Nucleus accumbens (tissue), 56 donors: Measurements from ENCODE around the gene CACNA2D2.
"Not testable (repeated sequence)": the region's sequence is repeated elsewhere in the genome, so short reads cannot be mapped to it uniquely, and the experiment has no call there.

ENCODE experiments used
- DNase-seq, 56 donors: peaks; one replicate each; lab custom pipeline; 2025; lab: John Stamatoyannopoulos, UW

The CACNA2D2 gene

DNA sequence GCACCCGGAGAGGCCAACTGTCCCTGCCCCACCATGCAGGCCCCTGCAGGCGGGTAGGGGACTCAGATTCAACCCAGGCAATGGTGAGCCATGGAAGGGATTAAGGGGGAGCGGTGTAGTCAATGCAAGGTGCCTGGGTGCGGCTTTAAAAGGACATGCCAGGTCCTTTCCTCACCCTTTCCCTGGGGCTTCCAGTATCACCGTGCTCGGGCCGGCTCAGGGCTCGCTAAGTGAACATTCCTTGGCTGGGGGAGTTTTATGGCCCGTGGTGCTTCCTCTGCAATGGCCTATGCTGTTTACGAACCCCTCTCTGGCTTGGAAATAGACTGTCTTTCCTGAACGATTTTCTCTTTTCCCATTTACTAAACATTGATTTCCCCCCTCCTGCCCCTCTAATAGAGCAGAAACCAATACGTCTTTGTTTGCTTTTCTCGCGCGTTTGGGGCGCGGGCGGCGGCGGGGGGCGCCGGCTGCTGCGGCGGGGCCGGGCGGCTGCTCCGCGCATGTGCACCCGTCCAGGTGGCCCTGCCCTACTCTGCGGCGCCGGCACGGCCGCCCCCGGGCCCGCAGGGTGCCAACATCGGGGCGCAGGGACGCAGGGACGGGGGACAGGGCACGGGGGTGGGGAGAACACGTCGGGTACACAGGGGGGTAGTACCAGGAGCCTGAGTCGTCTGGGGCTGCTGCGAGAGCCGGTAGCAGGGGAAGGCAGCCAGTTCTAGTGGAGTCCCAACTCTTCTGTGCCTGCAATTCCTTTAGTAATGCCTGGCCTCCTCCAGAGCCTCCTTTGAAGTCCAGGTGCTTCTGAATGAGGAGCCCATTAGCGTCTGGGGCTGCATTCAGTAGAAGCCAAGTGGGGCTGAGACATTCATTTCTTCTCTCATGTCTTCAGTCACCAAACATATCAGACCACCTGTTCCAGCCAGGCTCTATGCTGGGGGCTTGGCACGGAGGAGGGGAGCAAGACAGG is 26.9 kb upstream of the CACNA2D2 start:
- peak in 1 of 56 donors; percentile 26 for DNase-seq

DNA sequence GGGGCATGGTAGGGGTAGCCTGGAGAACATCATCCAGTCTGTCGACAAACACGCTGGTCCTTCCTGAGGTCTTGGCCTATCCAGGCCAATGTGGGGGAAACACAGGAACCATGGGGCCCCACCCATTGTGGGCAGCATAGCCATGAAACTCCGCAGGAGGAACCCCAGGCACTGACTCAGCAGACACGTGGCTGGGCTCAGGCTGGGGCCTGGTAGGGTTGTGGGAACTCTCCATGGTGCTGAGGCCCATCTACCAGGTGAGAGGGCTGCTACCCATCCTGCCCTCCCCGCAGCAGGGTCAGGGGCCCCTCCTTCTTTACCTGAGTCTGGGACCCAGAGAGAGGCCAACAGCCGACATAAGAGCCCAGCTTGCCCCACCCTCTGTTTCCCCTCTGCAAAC is 22.6 kb upstream of the CACNA2D2 start:
- peak in 6 of 56 donors; percentile 3 to 25 (median 14) for DNase-seq

DNA sequence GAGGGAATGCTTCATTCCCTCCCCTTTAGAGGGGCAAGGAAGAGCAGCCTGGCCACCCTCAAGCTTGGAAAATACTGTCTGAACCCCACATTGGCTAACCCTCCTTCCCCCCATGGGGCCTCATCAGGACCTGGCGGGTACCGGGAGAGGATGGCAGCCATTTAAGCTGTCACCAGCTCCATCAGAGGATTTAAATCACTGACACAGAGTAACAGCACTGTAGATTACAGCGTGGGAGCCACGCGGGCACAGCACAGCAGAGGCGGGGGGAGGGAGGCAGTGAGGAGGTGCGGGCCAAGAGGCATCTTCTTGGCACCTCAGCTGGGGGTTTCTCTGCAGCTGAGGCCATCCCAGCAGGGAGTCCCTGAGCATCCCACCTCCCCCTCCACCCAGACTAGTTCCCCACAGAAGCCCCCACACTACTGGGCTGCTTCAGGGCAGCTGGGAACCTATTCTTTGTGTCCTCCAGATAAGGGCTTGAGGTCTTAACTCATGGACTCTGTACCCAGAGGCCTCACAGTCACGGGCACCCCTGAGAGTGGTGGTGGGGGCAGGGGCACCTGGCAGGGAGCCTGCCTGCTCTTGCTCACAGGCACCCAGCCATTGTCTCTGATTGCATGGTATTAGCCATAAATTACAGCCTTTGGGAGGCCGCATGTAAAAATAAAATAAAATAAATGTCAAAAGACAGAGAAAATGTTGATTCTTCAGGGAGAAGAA is 21.9 kb upstream of the CACNA2D2 start:
- DNase-seq: peak in 30 of 56 donors; percentile 7 to 78 (median 38)

DNA sequence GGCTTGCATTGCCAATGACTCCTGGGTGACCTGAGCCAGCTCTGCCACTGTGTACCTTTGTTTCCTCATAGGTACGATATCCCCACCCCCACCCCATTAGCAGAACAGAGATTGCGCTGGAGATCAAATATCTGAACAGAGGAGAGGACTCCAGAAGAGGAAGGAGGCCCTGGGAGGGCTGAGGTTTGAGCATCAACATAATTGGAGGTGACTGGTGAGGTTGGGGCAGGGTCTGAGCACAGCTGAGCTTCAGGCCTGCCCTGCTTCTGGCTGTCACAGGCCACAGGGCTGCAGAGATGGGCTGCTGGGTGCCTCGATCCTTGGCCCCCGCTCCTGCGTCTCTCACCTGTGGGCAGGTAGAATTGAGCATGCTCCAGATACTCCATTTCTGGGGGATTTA is 21.3 kb upstream of the CACNA2D2 start:
- DNase-seq: peak in 1 of 56 donors; percentile 39

DNA sequence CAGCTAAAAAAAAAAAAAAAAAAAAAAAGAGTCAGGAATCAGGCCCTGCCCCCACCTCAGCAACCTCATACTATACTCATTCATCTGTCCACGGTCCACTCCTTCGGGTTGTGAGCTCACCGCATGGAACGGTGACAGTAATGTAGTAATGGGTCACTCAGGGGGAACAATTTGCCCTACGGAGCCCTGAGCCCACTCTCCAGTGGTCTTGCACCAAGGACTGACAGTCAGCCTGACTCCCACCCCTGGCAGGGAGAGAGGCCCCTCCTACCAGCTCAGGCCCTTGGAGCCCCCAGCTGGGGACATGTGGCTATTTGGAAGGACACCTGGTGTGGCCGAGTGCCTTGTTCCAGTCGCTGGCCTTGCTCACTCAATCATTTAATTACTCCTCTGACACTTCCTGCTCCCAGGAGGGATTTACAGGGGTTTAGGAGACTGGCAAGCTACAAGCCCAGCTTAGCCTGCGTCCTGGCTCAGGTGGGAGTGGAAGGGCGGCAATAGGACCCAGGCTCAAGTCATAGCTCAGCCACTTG is 19.9 kb upstream of the CACNA2D2 start:
- DNase-seq: no peak

DNA sequence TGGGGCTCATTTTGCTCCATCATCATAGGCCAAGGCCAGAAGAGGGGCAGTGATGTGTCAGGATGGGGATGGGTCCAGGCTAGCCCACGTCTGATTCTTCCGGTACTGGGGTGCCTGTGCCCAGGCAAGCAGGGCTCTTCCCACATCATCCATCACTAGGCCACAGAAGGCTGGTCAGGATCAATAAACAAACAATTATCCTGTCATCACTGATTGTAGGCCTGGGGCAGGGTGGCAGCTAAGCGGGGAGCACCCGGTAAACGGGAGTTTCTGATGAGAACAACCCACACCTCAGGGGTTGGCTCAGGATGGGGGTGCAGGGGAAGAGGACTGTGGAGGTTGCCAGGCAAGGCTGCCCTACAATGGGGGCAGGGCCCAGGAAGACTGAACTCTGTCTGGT is 18.1 kb upstream of the CACNA2D2 start:
- no peak for DNase-seq

DNA sequence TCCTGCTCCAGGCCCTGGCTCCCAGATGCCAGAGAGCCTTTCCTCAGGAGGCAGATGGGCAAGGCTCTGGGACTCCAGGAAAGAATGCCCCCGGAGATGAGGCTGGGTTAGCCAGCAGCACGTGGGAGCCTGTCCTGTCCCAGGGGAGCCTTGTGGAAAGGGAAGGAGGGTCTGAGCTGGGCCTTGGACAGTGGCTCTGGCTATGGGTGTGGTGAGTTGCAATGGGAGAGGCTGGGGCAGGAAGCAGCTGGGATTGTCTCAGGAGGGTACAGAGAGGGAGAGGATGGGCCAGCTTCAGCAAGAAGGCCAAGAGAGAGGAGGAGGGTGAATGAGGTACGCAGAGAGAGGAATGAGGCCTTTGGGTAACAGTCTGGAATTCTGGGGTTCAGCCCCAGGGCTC is 17.4 kb upstream of the CACNA2D2 start:
- DNase-seq: no peak

DNA sequence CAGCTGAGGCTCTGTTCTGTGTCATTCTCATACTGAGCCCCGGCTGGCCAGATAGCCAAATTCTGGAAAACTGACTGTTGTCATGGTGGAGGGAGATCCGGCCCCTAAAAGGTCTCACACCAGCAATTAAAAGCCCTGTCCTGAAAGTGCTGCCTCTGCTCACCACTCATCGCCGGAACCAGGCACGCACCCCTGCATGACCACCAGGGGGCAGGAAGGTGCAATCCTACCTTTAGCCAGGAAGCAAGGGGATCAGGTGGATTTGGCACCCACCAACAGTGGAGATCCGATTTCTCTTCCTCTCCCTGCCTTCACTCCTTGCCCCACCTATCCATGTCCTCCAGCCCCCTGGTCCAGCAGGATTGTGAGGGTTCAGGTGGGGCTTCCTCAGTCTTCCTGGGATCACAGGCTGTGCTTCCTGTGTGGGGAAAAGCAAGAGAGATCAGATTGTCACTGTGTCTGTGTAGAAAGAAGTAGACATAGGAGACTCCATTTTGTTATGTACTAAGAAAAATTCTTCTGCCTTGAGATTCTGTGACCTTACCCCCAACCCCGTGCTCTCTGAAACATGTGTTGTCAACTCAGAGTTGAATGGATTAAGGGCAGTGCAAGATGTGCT is 16.1 kb upstream of the CACNA2D2 start:
- DNase-seq: peak in 36 of 56 donors; percentile 9 to 81 (median 36)

DNA sequence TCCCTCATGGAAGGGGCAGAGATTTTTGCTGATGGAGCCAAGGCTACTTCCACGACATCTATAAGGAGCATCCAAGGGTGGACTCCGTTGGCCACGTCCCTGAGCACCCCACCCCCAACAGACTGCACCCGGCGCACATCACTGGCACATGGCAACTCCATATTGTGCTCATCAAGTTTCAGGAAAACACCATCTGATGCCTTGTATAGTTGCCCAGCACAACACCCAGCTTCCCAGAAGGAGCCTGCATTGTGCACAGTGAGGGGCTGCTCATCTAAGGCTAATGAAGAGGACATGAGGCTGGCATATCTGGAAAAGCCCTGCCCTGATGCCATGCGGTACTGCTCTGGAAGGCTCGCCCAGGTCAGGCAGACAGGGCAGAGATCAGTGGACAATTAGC is 15.0 kb upstream of the CACNA2D2 start:
- no peak for DNase-seq

DNA sequence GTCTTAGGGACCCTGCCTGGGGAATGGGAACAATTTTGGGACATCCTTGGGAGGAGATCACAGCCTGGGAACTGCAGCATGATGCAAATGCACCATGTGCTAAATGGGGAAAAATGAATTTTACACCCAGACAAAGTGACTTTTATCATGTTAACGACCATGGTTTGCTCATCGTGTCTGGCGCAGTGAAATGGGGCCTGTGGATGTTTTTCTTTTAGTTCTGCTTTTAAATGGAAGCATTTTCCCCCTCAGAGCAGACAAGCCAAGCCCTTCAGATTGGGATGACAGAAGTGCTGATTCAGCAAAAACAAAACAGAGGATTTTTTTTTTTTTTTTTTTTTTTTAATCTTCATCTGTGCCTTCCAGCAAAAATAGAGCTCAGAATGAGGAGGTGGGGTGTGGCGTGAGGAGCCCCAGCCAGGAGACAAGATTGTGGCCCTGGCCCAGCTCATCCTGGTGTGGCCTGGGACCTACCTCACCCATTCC is 14.3 kb upstream of the CACNA2D2 start:
- DNase-seq: no peak

DNA sequence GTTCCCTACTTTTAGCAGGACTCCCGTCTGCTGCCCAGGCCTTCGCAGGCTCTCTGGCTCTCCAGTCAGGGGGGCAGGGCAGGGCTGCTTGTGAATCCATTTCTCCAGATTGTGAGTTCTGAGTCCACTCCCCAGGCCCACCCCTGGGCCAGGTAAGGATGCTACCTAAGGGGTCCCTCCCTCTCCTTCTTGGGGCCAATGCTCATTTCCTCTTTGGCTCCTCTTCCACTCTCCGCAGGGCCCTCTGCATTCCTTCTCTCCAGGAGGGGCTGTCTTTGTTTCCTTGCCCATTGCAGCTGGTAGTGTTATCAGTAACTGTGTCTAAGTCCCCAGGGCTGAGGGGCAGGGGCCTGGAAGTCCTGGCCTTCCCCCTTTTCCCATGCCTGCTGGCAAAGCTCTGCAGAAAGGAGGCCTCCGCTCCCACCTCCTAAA is 13.0 kb upstream of the CACNA2D2 start:
- DNase-seq: no peak

DNA sequence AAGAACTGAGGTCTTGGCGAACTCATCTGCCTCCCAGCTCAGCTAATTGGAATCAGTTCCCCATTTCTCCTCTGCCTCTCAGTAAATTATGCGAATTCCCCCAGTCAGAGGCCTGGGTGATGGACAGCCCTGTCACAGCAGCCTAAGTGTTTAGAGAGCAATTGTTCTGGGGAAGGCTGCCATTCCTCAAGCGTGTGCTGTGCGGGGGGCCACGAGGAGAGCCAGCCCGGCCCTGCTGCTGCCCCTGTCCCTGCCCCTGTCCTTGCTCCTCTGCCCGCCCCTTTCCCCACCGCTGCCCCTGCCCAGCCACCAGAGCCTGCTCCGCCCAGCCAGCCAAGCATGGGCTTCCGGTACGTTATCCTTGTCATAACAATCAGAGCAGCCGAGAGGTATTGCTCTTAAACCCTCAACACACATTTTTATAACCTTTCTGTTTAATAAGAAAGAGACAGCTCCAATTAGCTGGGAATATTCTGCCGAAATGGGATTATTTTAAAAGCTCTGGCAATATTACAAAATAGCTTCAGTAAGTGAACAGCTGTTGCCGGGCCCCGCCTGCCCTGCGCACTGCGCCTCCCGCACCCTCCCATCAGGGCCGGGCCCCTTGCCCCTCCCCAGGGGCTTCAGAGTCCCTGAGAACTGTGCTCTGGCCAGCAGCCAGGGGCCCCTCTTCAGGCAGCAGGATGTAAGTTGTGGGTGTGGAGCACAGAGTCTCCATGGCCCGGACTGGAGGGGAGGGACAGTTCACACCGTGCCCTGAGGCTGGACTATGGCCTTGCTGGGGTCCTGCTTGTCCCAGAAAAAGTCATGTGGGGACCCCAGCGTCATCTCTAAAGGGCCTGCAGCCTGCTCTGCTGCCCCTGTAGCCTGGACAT is 12.4 kb upstream of the CACNA2D2 start:
- DNase-seq: peak in 6 of 56 donors; percentile 16 to 39 (median 32)

DNA sequence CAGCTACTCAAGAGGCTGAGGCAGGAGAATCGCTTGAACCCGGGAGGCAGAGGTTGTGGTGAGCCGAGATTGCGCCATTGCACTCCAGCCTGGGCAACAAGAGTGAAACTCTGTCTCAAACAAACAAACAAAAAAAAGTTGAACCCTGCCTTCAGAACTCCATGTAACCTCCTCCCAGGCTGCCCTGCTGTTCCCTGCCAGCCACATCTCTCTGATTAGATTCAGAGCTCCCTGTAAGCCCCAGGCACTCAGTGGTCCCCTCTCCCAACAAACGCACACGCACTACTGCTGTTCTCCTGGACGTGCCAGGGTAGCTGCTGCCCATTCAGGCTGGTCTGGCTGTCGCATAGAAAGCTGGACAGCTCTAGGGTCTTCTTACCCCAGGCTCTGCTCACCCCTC is 9.5 kb upstream of the CACNA2D2 start:
- not testable (repeated sequence) for DNase-seq

DNA sequence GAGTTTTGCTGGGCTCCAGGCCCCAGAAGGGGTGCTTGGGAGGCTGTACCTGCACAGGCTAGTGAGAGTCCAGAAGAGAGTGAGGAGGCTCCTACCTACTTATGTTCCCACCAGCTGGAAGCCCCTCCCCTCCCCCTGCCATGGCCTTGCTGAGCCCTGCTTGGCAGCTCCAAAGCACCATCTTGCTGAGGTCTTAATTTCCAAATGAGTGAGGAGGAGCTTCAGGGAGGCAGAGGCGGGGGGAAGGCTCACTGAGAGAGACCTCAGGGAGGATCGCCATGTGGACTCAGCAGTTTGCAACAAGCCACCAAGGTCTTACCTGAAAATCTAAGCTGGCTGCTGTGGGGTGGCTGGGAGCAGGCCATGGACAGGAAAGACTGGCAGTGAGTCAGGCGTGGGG is 8.7 kb upstream of the CACNA2D2 start:
- DNase-seq: no peak

DNA sequence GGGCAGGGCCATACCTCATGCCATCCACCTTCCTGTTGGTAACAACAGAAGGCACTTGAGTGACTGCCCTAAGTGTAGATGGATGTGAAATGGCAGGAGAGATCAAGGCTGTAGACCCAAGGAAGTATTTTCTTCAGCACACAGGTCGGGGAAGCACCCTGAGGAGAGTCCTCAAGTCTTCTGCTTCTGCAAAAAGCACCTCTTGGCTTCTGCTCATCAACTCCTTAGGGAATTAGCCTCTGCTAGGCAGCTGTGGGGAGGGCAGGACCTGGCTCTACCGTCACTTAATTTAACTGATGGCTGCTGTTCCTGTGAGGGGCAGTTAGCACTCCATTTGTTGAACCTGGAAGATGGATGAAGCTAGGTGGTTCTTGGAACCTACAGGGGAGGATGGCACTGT is 6.9 kb upstream of the CACNA2D2 start:
- DNase-seq: no peak

DNA sequence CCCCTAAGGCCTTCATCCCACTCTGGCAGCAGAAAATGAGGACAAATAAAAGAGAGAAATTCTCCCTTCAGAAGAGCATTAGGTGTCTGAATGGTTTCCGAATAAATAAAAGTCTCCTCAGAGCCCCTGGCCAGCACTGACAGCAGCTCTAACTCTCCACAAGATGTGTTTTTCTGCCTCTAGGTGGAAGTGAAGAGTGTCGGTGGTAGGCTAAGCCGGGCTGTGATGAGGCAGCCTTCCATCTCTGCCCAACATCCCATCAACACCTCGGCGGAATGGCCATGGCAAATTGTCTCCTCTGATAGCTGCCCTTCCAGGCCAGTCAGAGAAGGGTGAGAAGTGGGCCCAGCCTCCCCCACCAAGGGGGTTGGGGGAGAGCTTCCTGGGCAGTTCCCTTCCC is 6.3 kb upstream of the CACNA2D2 start:
- no peak for DNase-seq

DNA sequence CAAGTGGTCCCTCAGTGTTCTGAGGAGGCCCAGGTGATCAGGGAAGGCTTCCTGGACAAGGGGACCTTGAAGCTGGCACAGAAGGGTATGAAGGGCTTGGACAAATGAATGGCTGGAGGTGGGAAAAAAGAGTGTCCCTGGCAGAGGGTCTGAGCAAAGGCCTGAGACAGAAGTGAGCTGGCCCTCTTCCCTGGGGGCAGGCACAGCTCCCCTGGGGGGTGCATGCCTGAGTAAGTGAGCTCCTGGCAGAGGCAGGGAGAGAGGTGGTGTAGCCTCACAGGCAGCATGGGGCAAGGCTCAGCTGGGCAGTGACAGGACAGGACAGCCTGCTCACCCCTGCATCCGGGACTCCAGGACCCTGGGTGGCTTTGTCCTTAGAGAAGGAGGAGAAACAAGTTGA is 5.4 kb upstream of the CACNA2D2 start:
- DNase-seq: no peak

DNA sequence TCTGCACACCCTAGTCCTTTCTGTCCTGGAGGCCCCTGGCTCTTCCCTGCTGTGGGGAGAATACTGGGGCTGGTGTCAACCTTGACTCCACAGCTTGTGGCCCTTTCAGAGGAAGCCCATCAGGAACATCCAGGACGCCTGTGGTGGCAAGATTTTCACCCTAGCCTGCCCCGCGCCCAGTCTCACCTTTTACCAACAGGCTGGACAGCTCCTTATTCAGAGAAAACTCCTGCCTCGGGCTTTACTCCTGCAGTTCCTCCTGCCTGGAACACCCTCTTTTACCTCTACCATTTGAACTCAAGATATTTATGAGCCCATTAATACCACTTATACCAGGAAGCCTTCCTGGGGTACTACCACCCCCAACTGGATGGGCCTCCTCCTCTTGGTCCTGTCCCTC is 2.7 kb upstream of the CACNA2D2 start:
- no peak for DNase-seq

DNA sequence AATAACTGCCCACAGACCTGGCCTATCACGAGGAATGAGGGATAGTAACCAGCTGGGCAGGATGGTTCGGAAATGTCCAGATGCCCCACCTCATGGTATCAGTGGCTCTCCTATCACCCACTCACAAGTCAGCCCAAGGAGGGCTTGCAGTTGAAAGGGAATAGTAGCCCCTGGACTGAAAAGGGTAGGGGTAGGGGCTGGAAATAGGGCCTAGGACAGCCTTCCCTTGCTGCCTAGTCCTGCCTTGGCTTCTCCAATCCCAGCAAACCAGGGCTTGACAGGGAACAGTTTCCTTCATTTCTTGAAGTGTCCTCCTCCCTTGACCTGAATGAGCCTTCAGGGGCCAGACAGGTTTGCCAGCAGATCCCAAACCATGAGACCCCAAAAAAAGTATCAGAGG is 1.2 kb upstream of the CACNA2D2 start:
- DNase-seq: no peak
